GM19397 (cell line): ENCODE data around the gene SSX2IP.

ENCODE experiments used
- ATAC-seq: cut with Tn5 transposase; IDR thresholded peaks from one replicate; pipeline ENCODE4 v1.9.1; 2021; ENCODE audit warnings: mild to moderate bottlenecking, moderate library complexity; ENCODE audit not compliant: unreplicated experiment

SSX2IP gene

DNA sequence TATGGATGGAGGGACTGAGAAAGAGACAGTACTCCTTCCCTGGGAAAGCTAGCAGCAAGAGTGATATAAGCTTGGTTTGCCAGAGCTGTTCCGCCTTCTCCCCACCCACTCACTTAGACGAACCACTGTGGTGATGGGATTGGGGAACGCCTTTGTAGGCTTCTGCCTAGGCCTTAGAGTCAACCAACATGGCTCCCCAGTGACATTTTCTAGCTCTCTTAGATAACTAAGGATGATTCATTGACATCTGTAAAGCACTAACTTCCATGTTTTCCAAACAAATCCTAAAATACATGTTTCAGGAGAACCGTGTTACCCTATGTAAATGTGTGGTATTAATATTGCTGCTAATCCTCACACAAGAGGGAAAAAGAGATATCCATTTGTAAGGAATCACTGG, 21.6 kb upstream of the SSX2IP start:
- no peak for ATAC-seq

DNA sequence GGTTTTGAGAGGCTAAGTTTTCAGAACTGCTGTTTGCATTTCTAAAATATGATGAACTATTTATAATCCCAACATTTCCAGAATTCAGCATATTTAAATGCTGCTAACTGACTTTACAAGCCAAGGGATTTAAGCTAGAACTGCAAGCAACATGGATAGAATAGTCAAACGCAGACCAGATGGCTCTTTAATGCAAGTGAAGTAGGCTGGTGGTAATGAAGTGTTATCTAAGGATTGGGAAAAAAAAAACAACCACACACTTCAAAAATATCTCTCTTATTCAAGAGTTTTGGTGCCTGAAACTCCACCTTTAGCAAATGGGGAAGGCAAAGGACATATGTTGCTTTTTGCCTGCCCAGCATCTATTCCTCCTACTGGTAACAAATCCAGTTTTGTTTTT, 20.9 kb upstream of the SSX2IP start:
- ATAC-seq, result no peak

DNA sequence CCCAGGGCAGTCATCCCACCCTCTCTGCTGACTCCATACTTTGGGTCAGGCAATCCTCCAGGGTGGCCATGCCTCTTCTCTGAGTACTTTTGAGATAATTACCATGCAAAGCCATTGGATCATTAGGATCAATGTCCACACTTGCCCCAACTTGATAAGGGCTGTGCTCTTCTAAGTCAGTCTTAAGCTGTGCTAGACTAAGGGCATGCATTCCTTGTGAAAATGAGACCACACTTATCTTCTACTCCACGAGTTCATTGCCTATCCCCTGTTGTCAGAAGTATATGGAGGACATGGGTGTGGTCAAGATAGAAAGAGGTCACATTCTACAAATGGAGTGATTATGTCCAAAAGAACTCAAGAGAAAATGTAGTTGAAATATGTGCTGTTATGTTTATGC, 18.9 kb upstream of the SSX2IP start:
- ATAC-seq, result no peak

DNA sequence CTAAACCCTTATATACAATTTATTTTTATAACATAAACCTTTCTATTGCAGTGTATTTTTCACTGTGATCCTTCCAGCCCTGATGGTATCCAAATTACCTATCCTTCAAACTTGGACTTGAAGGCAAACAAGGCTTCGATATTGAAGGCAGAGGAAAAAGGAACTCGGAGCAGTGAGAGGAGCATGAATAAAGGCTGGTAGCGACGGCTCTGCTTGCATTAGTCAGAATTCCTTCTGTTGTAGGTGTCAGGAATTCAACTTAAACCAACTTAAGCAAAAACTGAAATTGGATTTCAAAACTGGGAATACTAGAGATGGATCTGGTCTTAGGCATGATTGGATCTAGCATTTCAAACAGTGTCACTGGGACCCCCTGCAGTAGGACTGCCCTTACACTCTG, 17.8 kb upstream of the SSX2IP start:
- no peak for ATAC-seq

DNA sequence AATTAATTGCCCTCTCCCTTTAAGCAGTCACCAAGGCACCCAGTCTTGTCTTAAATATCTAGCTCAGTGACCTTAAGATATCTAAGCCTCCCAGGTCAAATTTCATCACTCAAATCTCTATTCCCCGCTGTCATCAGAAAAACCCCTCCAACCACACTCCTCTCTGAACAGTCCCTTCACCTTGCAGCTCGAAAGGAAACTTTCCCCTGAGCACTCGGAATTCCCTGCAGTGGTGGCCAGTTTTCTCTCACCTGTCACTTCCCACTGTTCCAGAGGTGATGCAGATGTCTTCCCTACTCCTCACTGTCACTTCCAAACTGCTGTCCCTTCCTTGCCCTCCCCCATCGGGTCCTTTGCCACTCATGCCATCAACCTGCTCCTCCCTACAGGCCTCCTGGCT, 15.3 kb upstream of the SSX2IP start:
- no peak for ATAC-seq

DNA sequence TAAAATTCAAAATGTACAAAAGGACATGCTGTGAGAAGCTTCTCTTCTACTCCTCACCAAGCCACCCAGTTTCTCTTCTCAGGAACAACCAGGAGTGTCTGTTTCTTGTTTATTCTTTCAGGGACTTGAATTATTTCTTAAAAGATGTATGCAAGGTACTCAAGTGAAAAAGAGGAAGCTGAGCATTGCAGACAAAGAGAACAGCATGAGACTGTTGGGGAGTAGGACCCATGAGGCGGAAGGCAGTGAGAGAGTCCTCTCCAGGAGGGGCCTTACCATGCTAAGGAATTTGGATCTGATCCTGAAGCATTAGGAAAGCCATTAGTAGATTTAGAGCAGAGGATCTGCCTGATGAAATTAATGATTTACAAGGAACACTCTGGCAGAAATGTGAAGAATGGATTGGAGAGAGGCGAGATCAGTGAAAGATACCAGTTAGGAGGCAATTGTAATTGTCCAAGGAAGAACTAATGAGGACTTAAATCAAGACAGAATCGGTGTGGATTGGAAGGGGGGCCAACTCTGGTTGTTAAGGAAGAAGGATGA, 14.7 kb upstream of the SSX2IP start:
- ATAC-seq, result no peak

DNA sequence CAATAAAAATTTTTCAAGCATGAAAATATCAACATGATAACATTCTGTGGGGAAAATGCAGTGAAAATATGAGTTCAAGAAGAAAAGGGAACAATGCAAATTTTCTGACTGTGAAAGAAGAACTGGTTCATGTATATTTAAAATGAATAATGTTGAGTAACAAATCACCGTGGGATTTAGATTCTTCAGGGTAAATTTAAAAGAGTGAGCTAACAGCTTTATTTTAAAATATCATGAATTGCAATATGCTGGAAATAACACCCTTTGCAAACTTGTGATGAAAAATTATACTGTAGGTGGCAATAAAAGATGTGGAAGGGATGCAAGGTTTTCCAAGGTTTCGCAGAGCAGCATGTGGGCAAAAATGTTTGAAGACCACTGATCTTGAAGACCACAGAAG, 13.2 kb upstream of the SSX2IP start:
- ATAC-seq, result no peak

DNA sequence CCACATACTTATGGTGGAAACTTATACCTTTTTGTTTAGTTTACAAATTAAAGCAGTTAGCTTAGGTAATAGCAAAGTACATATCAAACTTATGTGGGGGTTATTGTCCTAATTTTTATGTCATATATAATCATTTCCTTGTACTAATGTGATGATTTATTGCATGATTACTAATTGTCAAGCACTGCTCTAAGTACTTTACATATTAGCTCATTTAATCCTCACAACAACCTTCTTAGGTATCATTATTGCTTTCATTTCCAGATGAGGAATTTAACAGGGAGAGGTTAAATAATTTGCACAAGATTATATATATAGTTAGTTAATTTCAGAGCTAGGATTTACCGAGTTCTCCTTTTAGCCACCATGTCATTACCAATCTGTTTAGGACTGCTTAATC, 11.9 kb upstream of the SSX2IP start:
- no peak for ATAC-seq

DNA sequence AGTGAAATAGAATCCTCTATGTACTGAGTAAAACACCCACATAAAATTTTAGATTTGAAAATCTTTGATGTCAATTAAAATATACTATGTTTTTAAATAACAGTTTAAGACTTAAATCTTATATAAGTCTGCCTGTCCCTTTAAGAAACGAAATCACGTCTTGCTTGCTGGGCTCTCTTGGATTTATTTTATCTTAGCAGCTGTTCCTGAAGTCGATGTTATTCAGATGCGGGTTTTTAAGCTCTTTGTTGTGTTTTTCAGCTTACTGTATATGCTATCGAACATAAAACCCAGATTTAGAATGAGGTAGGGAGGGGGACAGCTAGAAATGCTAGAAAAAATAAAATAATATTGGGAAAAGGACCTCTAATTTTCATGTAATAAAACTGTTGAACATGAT, 11.1 kb upstream of the SSX2IP start:
- no peak for ATAC-seq

DNA sequence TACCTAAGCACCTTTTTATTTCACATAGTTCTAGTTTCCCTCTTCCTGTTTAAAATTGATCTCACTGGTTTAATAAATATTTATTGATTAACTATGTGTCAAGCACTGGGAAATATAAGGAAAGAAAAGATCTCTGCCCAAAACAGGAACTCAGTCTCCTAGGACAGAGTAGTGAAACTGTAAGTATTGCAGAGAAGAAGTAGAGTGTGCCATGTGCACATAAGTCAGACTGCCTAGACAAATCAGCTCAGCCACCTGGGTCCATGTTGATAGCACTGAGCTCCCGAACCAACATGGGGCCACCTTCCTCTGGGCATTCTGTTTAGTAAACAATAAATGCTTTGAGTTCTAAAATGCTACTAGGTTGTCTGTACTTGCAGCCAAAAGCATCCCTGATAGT, 9.8 kb upstream of the SSX2IP start:
- ATAC-seq, result peak; percentile 76

DNA sequence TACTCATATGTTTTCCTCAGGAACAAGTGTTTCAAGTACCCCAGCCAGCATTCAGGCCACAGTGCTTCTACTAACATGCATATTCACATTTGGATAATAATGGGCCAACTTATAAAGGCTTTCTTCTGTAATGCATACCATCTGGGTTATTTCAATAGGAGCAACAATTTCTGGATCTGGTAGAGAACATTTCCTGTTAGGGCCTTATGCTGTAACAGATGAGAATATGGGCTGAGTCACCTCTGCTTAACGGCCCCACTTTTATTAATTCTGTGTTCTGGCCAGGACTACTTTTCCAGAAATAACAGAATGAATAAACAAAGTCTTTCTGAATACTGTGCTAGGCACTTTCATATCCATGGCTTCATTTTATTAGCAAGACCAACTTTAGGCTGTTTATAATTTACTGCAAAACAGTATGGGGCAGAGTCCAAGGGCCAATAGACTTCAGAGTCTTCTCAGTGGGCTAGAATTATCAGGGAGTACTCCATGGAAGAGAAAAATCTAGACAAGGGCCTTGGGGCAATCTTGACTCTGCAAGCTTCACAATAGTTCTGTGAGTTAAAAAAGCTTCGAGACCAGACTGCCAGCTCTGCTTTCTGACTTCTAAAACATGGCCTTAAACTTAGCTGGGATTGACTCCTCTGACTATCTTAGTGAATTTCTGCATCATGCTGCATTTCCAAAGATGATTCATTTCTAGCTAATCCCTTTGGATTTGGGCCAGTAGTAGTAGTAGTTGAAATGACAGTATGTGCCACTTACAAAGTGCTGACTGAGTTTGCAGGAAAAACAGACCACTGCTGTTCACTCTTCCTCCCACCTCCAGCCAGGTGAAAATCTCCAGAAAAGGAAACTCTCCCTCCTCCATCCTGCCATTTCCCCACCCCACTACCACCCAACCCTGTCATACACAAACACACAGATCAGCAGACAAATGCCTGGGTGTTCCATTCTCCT, 8.2 kb upstream of the SSX2IP start:
- no peak for ATAC-seq

DNA sequence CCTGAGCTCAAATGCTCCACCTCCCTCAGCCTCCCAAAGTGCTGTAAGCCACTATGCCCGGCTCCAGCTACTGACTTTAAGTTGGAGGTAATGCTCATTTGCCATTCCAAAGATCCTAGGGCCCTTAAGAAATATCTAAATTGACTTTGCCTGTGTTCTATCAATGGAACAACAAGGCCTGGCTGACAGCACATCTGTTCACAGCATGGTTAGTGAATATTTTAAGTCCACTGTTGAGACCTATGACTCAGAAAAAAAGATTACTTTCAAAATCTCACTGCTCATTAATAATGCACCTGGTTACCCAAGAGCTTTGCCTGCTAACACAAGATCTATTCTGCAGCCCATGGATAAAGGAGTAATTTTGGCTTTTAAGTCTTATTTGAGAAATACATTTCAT, 3.5 kb upstream of the SSX2IP start:
- no peak for ATAC-seq

DNA sequence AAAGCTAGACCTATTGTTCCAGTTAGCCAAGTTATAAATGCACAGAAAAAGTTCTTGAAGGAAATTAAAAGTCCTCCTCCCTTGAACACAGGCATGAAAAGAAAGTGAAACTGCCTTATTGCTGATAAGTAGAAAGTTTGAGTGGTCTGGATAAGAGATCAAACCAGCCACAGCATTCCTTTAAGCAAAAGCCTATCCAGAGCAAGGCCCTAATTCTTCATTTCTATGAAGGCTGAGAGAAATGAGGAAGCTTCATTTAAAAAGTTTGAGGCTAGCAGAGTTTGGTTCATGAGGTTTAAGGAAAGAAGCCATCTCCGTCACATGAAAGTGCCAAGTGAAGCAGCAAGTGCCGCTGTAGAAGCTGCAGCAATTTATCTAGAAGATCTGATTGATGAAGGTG, 2.7 kb upstream of the SSX2IP start:
- ATAC-seq, result no peak

DNA sequence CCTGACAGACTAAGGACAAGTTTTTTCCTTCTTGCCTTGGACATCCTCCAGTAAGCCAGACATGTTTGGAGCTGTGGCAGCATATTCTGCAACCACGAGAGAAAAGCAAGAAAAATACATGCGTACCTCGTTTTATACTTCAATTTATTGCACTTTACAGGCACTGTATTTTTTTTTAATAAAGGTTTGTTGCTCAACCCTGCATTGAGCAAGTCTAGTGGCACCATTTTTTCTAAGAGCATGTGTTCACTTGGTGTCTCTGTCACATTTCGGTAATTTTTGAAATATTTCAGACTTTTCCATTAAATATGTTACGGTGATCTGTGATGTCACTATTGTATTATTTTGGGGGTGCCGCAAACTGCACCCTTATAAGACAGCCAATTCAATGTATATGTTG, 2.1 kb upstream of the SSX2IP start:
- no peak for ATAC-seq

DNA sequence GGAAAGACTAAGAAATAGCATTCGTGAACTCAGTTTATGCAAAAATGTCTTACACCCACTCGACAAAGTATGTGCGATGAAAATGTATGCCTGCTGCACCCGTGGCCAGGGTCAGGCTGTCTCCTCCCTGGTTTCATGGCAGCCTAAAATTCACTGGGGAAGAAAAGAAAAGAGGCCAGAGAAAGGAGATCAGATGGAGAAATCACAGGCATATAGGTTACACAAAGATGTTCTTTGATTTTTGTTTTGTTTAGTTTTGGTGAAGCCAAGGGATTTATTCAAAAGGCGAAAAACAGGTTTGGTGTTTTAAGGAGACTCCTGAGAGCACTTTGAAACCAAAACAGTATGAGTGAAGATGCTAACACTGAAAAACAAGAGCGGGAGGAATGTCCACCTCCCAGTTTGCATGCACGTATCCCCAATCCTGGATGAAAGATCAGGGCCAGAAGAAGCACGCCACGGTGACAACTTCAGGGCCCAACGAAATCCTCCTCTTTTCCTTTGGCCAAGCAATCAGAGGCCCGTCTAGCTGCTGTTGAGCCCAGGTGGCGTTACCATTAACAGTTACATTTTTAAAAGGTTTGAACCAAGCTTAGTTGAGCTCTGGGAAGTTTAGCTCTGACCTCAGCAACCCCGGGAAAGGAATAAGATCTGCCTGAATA, 992 bp upstream of the SSX2IP start:
- no peak for ATAC-seq

DNA sequence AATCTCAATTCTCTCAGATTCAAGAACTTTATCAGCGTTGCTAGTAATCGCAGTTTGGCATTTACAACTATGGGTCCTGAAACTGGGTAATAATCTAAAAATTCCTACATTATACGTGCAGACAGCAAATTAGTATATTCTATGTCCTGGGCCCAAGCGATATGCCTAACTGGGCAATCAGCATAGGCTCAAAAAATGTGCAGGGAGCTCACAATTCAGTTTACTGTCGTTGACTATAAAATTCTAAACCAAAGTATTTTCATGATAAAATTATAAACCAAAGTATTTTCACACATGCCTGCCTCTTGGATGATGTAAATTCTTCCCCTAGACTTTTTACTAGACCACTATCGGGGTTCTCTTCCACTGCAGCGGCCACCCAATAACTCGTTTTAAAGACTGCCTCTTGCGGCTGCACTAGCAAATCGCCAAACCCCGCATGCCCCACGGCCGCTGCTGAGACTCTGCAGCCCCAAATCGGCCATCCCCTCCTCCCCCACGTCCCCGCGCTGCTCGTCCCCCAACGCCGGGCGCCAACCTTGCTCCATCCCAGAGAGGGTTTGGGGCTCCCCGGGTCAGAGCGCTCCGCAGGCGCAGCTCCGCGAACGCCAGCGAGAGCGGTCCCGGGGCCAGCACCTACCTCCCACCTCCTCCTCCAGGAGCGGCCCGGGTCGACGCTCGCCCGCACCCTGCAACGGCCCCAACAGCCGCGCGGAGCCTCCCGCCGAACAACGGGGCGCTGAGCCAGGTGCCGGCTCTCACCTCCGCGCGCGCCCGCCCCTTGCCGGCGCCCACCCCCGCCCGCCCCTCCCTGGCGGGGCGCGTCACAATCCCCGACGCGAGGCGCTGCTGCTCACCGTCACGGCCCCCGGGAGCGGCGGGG, 506 bp downstream of the SSX2IP start:
- ATAC-seq, result peak; percentile 63

DNA sequence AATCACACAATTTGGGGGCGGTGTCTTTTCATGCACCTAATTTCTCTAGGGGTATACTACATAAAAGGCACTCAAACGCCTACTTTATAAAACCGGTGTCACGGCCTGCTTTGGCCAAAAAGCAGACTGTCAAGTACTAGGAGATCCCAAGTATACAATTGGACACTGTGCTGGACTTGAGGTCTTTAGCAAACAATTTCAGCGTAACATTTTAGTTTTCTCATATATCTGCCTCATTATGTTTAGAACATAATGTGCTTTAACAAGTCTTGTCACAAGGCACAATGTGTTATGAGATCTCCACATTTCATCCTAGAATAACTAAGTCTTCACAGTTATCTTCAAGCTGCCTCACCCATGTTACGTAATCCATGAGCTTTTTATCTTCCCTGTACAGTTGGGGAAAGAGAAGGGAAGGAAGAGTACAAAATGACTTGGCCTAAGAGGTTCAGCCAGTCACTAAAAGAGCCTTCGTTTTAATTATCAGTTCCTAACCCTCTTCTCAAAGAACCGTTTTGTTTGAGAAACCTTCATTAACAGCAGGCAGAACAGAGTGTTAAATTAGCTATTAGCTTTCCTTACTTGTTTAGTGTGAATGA, 1.7 kb downstream of the SSX2IP start:
- no peak for ATAC-seq

DNA sequence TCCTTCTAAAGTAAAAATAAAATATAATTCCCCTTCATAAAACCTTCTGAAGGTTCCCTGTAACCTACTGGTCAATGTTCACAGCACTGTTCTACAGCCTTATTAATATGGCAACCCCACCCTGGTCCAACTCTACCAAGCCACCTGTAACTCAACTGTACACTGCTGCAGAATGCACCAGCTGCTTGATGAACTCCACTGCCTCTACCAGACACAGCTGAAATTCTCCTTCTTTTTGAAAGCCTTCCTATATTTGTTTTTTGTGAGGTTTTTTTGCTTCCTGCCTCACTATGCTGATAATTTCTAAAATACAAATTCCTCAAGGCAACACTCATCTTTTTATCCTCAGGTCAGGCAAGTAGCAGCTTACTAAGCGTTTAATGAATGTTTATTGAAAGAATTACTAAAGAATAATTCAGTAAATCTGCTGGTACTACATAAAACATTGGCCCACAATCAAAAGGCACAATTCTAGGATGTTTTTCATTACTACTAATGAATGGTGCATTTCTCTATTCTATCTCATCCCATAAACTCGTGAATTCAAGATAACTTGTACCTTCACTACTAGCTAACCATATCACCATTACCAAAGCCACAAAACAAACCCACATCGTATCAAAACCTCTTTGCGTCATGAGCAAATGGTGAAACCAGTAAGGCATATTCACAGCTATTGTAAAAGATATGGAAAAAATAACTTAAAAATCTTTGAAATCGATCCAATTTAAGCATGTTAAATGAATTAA, 2.4 kb downstream of the SSX2IP start:
- ATAC-seq, result no peak

DNA sequence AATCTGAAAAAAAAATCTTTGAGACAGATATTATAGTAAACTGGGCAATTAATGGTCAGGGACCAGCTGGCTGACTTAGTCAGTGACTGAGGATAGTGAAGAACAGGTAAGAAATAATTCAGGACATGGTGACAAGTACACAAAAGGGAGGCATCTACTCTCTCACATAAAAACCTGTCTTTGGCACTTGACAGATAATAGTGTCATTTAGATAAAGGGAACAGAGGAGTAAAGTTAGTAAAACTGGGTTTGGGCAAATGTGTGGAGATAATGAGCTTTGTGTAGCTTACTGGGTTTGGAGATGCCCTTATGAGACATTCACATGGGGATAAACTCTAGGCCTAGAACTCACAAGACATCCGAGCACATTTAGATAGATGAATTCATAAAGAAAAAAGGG, 4.0 kb downstream of the SSX2IP start:
- no peak for ATAC-seq

DNA sequence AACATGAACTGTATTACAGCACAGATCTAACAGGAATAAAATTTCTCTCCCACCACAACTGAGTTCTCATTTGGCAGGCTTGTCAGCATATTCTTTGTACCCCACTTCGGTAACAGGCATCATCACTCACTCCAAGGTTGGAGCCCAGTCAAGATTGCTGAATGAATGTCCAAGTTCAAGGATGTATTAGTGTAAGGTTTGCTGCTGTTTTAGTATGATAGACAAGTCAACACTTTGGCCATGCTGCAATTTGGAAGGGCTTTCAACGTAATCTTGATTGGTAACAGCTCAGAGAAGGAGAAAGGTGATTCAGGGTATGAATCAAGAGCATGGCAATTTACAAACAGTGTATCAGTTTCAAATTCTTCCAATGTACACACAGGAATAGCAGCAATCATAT, 6.8 kb downstream of the SSX2IP start:
- no peak for ATAC-seq
